SK-N-SH (cell line): ENCODE measurements around the gene SORL1.

Experiments
- EP300 ChIP-seq, 2 experiments: IDR thresholded peaks; 2 replicates each; pipeline versions ENCODE4 v1.4.0 to v1.6.1; 2012; ENCODE audit warnings: borderline replicate concordance in 1 of 2, low read depth in 1 of 2, low read length in 1 of 2
- FOXM1 ChIP-seq: IDR thresholded peaks from 2 replicates; pipeline ENCODE4 v1.4.0; 2012; ENCODE audit warnings: low read depth, mild to moderate bottlenecking
- GABPA ChIP-seq: IDR thresholded peaks from 2 replicates; pipeline ENCODE4 v1.4.0; 2012; ENCODE audit warnings: low read depth, mild to moderate bottlenecking
- JUND ChIP-seq: IDR thresholded peaks from 2 replicates; pipeline ENCODE4 v1.4.0; 2012
- NFIC ChIP-seq: IDR thresholded peaks from 2 replicates; pipeline ENCODE4 v1.4.0; 2012; ENCODE audit warnings: borderline replicate concordance
- RCOR1 ChIP-seq: fragments of 150-350 bp; IDR thresholded peaks from 2 replicates; pipeline ENCODE4 v1.6.1; 2017; ENCODE audit warnings: antibody characterized with exemption, low read length
- TEAD4 ChIP-seq: IDR thresholded peaks from 2 replicates; pipeline ENCODE4 v1.4.0; 2012; ENCODE audit warnings: mild to moderate bottlenecking, borderline replicate concordance; ENCODE audit not compliant: insufficient read depth
- YY1 ChIP-seq: IDR thresholded peaks from 2 replicates; pipeline ENCODE4 v1.4.0; 2012; ENCODE audit warnings: low read depth, mild to moderate bottlenecking
- TF ChIP-seq, protein P1 (sequence below): fragments of 200-600 bp; sonication (generic); IDR thresholded peaks from 2 replicates; pipeline ENCODE4 v1.6.1; 2017; ENCODE audit warnings: antibody characterized with exemption, mild to moderate bottlenecking, moderate library complexity
- TF ChIP-seq, protein P2 (sequence below): IDR thresholded peaks from 2 replicates; pipeline ENCODE4 v1.4.0; 2012; ENCODE audit warnings: low read depth, borderline replicate concordance

DNA sequence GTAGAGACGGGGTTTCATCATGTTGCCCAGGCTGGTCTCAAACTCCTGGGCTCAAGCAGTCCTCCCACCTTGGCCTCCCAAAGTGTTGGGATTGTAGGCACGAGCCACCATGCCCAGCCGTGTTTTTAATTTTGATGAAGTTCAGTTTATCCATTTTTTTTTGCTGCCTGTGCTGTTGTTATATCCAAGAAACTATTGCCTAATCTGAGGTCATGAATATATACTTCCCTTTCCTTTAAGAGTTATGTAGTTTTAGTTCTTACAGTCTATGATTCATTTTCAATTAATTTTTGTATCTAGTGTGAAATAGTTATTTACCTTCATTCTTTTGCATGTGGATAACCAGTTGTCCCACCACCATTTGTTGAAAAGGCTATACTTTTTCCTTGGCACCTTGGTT, 50.9 kb downstream of the SORL1 start:
- no peak for TF ChIP-seq TEAD4
- TF ChIP-seq YY1: no peak
- no peak for TF ChIP-seq JUND
- no peak for TF ChIP-seq NFIC
- TF ChIP-seq, protein P1, sequence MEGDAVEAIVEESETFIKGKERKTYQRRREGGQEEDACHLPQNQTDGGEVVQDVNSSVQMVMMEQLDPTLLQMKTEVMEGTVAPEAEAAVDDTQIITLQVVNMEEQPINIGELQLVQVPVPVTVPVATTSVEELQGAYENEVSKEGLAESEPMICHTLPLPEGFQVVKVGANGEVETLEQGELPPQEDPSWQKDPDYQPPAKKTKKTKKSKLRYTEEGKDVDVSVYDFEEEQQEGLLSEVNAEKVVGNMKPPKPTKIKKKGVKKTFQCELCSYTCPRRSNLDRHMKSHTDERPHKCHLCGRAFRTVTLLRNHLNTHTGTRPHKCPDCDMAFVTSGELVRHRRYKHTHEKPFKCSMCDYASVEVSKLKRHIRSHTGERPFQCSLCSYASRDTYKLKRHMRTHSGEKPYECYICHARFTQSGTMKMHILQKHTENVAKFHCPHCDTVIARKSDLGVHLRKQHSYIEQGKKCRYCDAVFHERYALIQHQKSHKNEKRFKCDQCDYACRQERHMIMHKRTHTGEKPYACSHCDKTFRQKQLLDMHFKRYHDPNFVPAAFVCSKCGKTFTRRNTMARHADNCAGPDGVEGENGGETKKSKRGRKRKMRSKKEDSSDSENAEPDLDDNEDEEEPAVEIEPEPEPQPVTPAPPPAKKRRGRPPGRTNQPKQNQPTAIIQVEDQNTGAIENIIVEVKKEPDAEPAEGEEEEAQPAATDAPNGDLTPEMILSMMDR: no peak
- no peak for TF ChIP-seq GABPA
- TF ChIP-seq, protein P2, sequence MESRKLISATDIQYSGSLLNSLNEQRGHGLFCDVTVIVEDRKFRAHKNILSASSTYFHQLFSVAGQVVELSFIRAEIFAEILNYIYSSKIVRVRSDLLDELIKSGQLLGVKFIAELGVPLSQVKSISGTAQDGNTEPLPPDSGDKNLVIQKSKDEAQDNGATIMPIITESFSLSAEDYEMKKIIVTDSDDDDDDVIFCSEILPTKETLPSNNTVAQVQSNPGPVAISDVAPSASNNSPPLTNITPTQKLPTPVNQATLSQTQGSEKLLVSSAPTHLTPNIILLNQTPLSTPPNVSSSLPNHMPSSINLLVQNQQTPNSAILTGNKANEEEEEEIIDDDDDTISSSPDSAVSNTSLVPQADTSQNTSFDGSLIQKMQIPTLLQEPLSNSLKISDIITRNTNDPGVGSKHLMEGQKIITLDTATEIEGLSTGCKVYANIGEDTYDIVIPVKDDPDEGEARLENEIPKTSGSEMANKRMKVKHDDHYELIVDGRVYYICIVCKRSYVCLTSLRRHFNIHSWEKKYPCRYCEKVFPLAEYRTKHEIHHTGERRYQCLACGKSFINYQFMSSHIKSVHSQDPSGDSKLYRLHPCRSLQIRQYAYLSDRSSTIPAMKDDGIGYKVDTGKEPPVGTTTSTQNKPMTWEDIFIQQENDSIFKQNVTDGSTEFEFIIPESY: no peak
- no peak for TF ChIP-seq RCOR1
- no peak for TF ChIP-seq FOXM1
- TF ChIP-seq EP300 (IDR thresholded peaks at IDR 0.05; ENCODE audit: borderline replicate concordance in 1 of 2, low read depth in 1 of 2, low read length in 1 of 2): no peak
